Activated CD4-positive, alpha-beta T cell treated with anti-CD3 and anti-CD28 coated beads for 48 hours (primary cell): ENCODE measurements around the gene BLOC1S3.
A peak's percentile ranks its signal among the peaks of the same experiment; 100 is the strongest.

Source experiments
- DNase-seq: peaks from one replicate; pipeline ENCODE4 v3.0.0-alpha.2; 2020

The BLOC1S3 gene

DNA sequence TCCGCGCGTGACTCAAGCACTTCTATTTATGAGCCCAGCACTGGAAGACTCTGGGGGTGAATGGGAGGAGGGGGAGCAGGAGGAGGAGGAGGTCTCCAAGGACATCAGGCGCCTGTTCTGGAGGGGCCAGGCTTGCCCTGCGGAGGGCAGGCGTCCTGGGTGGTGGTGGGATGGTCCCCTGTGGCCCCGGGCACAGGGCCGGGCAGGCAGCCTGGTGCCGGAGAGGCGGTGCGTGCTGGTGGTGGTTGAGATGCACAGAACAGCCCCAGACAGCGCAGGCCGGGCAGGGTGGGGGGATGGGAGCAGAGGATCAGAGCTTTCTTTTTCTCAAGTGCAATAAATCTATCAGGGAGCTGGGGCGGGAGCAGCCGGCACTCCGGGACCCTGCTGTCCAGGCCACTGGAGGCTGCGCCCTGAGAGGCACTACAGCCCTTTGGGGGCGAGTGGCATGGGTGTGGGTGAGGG, 31.8 kb upstream of the BLOC1S3 start:
- no peak for DNase-seq

DNA sequence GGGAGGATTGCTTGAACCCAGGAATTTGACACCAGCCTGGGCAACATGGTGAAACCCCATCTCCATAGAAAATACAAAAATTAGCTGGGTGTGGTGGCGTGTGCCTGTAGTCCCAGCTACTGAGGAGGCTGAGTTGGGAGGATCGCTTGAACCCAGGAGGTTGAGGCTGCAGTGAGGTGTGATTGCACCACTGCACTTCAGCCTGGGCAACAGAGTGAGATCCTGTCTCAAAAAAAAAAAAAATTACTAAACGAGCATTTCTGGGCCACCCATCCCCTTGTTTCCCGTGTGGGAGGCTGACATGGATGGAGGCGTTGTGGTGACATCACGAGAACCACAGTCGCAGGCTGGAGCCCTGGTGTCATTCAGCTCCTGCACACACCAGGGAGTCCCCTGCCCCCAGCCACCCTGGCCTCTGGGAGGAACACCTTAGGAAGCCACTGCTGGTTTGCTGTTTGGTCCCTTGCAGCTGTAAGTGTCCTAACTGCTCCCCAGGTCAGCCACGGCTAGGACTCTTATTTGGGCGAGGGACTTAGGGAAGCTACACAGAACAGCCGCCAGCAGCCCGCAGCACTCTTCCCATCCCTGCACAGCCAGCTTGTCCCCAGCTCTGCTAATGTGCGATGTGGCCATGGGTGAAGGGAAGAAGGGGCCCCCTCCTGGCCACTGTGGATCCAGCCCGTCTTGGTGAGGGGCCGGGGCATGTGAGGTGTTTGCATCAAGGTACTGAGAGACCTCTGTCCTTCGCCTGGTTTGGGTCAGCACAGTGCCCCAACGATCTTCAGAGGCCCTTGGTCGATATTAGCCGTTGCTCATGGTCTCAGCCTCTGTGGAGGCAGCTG, 30.5 kb upstream of the BLOC1S3 start:
- DNase-seq = no peak

DNA sequence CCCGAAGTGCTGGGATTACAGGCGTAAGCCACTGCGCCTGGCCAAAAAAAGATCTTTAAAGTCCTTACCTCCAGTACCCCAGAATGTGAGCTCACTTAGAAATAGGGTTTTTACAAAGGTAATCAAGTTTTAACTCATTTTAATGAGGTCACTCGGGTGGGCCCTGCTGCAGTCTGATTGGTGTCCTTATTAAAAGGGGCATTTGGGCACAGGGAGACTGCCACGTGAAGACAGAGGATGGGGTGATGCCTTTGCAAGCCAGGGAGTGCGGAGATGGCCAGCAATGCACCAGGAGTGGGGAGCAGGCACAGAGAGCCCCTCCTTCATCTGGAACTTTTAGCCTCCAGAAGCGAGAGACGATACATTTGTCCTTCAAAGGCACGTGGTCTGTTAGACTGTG, 29.5 kb upstream of the BLOC1S3 start:
- no peak for DNase-seq

DNA sequence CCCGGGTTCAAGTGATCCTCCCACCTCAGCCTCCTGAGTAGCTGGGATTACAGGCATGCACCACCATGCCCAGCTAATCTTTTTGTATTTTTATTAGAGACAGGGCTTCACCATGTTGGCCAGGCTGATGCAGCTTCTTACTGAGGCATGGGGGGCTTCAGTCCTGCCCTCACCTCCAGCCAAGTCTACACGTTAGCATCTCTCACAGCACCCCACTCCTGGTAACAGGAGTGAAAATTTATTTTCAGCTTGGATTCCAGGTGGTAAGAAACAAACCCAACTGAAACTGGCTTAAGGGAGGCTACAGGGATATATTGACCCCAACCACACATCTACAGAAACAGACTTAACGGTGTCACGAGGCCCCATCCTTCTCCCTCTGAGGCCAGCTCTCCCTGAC, 28.4 kb upstream of the BLOC1S3 start:
- no peak for DNase-seq

DNA sequence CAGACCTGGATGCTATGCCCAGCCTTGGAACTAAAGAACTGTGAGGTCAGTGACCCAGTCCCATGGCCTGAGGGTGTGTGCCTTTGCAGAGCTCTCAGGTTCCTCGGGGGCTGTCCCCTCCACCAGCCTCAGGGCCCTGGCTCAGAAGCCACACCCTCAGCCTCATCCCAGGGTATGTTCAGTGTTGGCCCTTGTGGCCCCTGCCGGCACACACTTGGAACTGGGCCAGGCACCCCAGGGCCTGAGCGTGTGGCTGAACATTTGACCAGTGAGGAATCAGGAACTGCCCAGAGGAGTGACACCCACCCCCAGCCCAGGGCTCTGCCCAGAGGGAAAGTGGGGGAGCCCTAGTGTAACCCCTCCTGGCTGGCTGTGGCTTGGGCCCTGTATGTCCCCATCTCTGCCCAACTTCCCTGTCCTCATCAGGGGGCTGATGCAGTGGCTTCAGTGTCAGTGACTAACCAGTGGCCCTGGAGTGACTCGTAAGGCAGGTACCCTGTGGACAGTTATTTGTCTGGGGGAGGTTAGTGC, 27.8 kb upstream of the BLOC1S3 start:
- DNase-seq = no peak

DNA sequence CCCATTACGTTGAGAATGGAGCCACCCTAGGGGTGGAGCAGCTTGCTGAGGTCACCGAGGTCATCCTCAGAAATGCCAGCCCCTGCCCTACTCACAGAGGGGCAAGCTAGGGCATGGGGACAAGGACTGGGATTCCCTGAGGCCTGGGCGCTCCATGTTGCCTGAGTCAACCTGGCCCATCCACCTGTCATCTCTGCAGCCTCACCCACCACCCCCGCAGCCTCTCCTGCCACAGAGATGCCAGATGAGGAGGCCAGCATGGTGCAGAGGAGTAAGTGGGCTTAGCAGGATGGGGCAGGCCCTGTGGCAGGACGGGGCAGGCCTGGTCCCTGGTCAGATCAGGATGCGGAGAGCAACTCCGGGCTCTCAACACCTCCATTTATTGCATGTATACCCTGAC, 27.3 kb upstream of the BLOC1S3 start:
- DNase-seq = no peak

DNA sequence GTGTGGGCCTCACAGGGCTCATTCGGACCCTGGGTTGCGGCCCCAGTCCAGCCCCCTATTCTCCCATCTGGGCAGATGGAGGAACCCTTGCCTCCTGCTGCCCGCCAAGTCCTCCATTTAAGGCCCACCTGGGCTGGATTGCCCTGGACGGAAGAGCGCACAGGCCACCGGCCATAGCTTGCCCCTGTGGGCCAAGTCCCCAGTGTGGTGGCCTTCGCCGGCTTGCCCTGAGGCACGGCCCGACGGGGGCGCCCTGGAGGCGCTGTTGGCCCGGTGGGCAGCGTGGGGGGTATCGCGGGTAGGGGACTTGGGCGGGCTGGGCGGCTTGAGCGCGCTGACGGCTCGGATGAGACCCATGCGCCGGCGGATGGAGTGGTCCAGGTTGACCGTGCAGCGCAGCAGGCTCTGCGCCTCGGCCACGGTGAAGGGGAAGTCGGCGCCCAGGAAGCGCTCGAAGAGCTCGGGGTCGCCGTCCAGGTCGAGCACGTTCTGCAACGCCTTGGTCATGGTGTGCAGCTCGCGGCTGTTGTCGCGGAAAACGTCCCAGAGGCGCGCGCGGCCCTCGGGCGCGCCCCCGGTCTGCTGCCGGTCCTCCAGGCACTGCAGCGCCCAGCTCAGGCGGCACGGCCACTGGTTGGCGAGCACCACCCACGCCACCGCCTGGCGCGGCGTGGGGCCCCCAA, 26.6 kb upstream of the BLOC1S3 start:
- no peak for DNase-seq

DNA sequence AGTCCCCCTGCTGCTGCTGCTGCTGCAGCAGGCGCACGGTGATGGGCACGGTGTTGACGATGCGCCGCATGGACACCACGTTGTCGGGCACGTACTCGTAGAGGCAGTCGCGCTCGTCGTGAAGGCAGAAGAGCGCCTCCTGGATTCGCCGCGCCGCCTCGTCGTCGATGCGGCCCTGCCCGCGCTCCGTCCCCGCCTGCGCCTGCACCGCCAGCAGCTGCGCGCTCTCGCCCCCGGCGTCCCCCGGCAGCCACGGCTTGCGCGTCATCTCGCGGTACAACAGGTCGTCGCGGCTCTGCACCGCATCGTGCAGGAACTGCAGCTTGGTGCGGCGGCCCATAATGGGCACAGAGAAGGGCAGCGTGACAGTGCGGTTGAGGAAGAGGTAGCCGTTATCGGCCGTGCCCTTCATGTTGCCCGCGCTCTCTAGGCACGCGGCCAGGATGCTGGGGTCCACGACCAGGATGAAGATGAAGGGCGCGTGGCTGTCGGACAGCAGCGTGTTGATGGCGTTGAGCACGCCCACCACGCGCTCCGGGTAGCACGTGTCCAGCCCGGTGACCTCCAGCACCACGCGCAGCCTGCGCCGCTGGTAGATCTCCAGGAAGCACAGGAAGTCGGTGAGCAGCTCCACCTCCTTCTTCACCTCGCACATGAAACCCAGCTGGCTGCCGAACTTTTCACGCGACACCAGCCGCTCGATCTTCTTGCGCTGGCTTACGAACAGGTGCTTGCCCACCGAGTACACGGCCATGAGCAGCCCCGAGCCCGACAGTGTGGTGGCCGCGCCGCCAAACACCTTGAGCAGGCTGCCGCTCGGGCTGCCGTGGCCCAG, 25.9 kb upstream of the BLOC1S3 start:
- peak; percentile 60 for DNase-seq

DNA sequence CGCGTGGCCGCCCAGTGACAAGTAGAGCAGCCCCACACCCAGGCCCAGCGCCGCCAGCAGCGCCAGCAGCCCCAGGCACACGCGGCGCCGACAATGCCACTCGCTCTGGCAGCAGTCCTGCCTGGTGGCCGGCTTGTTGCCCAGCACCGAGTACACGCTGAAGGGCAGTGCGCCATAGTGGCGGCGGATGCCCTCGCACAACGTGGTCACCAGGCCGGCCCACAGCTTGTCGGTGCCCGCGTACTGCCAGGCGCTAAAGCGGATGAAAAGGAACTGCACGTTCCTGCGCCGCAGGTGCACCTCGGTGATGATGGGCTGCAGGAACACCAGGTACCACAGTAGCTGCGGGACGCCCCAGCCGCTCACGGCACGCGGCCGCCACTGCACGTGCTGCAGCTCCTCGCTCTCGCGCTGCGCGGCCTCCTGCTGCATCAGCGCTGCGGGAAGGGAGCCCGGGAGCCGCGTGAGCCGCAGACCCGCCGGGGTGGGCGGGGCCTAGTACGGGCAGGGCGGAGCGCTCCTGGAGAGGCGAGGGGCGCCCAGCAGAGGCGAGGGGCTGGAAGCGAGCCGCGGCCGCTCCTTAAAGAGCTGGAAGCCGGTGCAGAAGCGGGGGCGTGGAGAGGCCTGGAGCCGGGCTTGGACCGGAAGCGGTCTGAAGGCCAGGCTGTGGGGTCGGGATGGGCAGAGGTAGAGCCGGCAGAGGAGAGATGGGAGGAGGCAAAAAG, 25.1 kb upstream of the BLOC1S3 start:
- DNase-seq = peak; percentile 54

DNA sequence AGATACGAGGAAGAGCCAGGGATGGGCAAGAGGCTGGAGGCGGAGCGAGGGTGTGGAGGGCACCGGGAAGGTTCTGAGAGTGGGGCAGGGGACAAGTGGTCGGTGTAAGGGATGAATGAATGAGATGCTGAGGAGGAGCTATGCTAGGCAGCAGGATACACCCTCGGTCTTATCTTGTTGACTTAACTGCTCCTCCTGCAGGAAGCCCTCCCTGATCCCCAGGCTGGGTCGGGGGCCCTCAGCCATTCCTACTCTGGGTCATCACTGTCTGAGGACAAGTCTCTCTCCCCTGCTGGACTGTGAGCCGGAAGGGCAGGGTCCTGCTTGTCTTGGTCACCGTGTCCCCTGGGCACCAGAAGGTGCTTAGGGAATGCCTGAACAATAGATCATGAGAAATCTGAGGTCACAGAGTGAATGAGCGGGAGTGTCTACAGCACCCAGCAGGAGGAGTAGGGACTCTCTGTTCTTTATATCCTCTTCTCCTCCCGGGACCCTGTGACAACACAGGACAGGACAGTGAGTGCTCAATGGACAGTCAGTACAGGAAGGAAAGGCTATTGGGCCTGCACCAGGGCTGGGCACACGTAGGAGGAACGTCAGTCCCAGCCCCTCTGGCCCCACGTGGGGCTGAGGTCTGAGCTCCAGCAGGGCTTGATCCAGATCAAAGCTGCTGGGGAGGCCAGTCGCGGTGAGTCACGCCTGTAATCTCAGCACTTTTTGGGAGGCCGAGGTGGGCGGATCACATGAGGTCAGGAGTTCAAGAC, 24.3 kb upstream of the BLOC1S3 start:
- peak; percentile 42 for DNase-seq

DNA sequence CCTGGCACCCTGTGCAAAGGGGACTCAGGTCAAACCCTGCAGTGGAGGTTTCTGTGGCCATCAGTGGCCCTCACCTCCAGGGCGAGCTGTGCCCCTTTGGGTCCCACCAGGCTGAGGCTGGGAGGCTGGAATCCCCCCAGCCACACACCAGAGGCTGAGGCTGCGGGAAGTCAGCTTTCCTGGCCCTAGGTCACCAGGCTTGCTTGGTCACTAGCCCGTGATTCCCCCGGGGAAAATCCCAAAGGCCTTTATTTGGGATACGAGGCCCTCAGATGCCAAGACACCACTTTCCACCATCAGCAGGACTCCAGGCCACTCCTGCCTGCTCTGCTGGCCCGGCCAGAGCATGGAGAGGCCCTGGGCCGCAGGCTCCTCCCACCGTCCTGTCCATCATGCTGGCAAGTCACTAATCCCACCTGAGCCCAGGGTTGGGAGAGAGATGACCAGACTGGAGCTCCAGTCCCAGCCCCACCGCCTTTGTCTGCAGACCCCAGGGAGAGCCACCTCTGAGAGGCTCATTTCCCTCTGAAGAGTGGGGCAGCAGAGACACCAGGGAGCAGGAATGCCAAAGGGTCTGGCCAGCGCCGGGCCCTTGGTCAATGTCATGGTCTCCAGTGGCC, 22.5 kb upstream of the BLOC1S3 start:
- no peak for DNase-seq

DNA sequence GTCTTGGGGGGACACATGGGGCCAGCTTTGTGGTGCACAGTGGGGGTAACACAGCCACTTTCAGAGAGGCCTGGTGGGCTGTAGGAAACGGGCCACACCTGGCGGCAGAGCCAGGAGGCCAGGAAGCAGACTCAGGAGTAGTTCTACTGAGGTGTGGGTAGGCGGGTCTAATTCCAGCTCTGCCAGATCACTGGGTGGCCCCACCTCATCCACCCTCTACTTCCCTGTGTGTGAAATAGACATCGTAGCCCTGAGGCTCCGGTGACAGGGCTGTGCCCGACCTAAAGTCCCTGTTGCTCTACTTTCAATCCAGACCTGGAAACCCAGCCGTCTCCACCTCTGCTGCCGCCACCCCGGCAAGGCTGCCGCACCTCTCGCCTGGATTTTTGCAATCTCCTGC, 21.8 kb upstream of the BLOC1S3 start:
- no peak for DNase-seq

DNA sequence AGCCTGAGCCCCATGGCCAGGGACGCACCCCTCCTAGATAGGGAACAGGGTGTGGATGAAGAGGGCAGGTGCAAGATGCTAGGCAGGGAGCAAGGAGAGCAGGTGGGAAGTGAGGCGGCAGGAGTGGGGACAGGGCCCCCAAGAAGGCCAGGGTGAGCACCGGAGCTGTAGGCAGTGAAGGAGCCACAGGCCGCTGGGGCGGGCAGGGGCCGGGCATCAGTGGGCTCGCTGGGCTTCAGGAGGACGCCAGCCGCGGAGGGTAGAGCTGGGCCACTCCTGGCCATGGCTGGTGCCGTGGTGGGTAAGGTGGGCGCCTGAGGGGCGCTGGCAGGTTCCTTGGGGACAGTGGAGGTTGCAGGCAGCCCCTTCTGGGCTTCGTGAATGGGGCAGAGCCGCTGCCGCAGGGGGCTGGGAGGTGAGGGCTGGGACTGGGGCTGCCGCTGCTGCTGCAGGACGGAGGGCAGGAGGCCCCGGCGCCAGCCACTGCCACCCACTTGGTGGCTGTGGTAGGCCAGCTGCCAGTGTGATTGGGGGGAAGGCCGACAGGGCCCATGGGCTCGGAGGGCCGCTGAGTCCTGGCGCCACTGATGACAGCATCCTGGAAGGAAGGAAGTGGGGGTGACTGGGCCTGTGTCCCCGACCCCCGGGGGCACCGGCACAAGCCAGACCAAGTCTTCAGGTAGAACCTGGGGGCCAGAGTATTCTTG, 19.9 kb upstream of the BLOC1S3 start:
- no peak for DNase-seq

DNA sequence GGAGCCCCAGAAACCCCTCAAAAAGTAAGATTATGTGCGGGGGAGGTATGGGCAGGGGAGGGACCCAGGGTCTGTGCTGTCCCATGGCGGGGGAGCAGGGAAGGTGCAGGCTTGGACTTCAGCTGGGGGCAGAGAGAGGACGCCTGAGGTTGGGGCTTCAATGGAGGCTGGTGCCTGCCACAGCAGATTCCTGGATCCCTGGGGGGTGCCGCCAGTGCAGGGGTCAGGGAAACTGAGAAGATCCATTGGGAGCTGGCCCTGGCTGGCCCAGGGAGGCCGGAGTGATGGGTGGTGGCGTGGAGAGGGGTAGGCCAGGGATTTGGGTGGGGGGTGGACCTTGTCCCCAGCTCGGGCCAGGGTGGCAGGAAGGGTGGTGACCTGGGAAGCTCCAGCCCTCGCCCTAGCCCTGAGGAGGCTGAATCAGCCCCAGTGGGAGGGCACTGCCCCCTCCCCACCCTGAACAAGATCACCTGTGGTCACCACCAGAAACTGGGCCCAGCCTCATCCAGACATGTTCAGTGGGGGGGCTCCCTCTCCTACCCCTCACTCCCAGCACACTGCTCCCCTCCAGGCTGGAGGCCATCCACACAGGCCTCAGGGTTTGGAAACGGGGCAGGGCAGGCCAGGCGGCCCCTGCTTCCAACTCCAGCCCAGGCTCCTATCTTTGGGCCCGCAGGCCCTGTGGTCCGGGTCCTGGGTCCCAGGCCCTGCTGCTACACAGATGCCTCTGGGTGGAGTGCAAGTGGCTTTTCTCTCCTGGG, 19.2 kb upstream of the BLOC1S3 start:
- DNase-seq = no peak

DNA sequence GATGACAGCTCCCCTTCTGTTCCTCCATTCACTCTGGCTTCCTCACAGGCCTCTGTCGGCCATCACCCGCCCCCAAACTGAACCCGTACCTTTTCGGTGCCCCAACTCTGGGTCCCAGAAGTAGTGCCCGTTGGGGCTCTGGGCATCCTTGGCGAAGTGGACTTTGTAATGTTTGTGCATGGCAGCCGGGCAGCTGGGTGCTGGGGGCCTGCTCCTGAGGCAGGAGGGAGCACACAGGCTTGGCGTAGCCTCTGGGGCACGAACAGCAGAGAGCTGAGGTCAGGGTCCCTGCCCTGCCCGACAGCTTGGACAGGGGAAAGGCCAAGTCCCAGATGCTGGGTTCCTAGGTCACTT, 18.6 kb upstream of the BLOC1S3 start:
- DNase-seq = no peak

DNA sequence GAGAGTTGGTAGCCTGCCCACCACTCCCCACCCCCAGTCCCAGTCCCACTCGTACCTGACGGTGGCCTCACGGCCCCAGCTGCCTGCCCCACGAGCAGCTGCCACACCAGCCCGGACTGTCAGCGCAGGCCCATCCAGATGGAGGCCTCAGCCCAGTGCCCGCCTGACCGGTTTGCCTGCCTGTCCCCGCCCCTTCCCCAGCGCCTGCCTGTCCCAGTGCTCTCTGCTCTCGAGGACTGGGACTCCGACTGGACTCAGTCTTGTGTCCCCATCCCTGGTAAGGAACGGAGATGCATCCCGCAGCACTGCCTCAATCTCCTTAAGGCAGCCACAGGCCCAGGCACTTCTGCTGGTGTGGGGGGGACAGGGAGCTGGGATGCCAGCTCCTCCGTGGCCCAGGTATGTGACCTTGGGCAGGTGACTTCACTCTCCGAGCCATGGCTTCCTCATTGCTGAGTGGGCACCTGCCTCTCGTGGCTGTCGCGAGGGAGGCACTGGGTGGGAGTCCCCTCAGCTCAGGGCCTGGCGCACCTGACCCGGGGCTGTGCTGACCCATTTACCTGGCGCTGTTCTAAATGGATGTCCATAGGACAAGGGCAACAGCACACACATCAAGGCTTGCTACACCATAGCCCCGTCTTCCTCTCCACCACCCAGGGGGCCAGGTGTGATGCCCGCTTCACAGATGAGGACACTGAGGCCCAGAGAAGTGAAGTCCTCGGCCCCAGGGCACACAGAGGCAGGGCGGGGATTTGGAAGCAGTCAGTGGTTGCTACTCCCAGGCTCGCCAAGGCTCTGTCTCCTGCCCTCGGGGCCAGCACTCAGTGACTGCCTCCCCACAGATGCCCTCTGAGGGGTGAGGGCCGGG, 17.5 kb upstream of the BLOC1S3 start, which contains the start of gene NKPD1:
Gene NKPD1 (minus strand): TSS at position 113 of the 868 bp plus-strand sequence. CDS start 832 bp downstream, outside the sequence.
- no peak for DNase-seq

DNA sequence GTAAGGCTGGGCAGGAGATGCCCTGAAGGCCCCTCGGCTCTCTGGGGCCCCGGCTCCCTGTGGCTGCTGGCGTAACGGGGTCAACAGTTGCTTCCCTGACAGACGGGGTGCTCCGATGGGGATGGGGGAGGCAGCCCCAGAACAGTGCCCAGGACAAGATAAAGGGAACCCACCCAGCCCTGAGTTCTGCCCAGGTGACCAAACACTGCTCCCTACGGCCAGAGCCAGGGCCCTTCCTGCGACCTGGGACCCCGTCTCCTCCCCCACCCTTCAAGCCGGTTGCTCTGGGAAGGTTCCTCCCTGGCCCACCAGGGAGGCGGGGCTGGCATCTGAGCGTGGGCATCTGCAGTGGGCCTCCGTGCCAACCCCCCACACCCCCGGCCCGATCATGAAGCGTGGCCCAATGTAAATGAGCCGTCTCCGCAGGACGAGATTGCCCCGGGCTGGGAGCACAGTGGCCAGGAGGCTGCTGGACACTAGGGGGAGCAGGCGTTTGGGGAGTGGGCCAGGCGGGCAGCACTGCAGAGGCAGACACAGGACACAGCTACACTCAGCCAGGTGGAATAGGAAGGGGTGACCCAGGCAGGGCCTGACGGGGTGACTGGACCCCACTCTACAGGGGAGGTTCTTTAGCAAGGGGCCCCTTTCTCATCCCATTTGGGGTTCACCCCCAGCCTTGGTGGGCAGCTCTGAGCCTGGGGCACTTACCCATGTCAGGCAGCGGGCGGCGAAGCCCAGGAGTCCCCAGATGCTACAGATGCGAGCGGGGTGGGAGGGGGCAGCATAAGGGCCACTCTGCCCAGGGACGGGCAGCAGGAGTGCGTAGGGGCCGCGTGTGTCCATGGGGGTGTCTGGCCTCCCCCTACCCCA, 16.6 kb upstream of the BLOC1S3 start:
- DNase-seq = no peak
